SJSA1 (cell line): Measurements from ENCODE around the gene FKBP10. TPM values are rescaled to one million over a fixed set of nuclear protein-coding genes. Genes with fewer than 3 reads are reported as not detected.

Experiments used
- DNase-seq, 2 experiments: peaks; one replicate each; pipeline ENCODE4 v3.0.0-alpha.2; 2015 to 2020; ENCODE audit warnings: low spot score in 2 of 2, low read depth in 1 of 2
- H3K27ac ChIP-seq: fragments of 250-450 bp; sonication (Bioruptor Pico); 2 replicates; pipeline ENCODE4 v1.5.1; 2020; ENCODE audit warnings: mild to moderate bottlenecking, moderate library complexity
- H3K27me3 ChIP-seq: fragments of 250-450 bp; sonication (Bioruptor Pico); replicated peaks from 2 replicates; pipeline ENCODE4 v1.5.1; 2020; ENCODE audit warnings: mild to moderate bottlenecking, moderate library complexity
- H3K36me3 ChIP-seq: fragments of 250-450 bp; sonication (Bioruptor Pico); 2 replicates; pipeline ENCODE4 v1.5.1; 2020; ENCODE audit warnings: mild to moderate bottlenecking
- H3K4me1 ChIP-seq: fragments of 250-450 bp; sonication (Bioruptor Pico); replicated peaks from 2 replicates; pipeline ENCODE4 v1.6.1; 2021; ENCODE audit warnings: mild to moderate bottlenecking
- H3K4me3 ChIP-seq: fragments of 250-450 bp; sonication (Bioruptor Pico); 2 replicates; pipeline ENCODE4 v1.5.1; 2020; ENCODE audit warnings: mild to moderate bottlenecking
- H3K9me3 ChIP-seq: fragments of 250-450 bp; sonication (Bioruptor Pico); replicated peaks from 2 replicates; pipeline ENCODE4 v1.5.1; 2020; ENCODE audit warnings: mild to moderate bottlenecking
- total RNA-seq: library from RNA; depleted of rRNA; stranded (reverse); fragments of >200 nt; shearing (Covaris generic); gene quantifications from 2 replicates; pipeline ENCODE4 v1.2.3, GENCODE V29; 2014; rRNA removed

Gene FKBP10
- total RNA-seq, 1 experiment from 2014 or later = 90.2 TPM

- peaks cover 11% of the 10 kb centered on the region for H3K4me1 ChIP-seq
- H3K36me3 ChIP-seq = peaks cover 7% of the 10 kb centered on the region
- H3K9me3 ChIP-seq = no peaks in the 10 kb centered on the region
- no peaks in the 10 kb centered on the region for H3K27me3 ChIP-seq
- H3K4me3 ChIP-seq = no peak overlapping the region
- H3K27ac ChIP-seq = no peak overlapping the region
- DNase-seq = no peak
These were observed 47.6 kb downstream of the FKBP10 start for GRCh38 chr17:41860254-41860931.

- Histone ChIP-seq H3K36me3 (peaks cover 22% of the 10 kb centered on the region), H3K4me3 (peak overlapping the region; percentile 81), H3K27ac (no peak overlapping the region), H3K27me3 (no peaks in the 10 kb centered on the region), H3K9me3 (no peaks in the 10 kb centered on the region), H3K4me1 (peaks cover 13% of the 10 kb centered on the region)
- no peak for DNase-seq
These were observed 50.5 kb downstream of the FKBP10 start for GRCh38 chr17:41863074-41863848.

GRCh38 chr17:41864498-41864835 is 51.7 kb downstream of the FKBP10 start:
- peak overlapping the region; percentile 81 for H3K4me3 ChIP-seq
- no peak overlapping the region for H3K27ac ChIP-seq
- no peaks in the 10 kb centered on the region for H3K9me3 ChIP-seq
- H3K36me3 ChIP-seq = peaks cover 29% of the 10 kb centered on the region
- no peaks in the 10 kb centered on the region for H3K27me3 ChIP-seq
- H3K4me1 ChIP-seq = peaks cover 13% of the 10 kb centered on the region
- DNase-seq = no peak

GRCh38 chr17:41864836-41865595 is 52.2 kb downstream of the FKBP10 start, which contains the start of gene KLHL11:
Gene KLHL11 (minus strand): TSS chr17:41865423. CDS start chr17:41865370, 53 bp downstream.
- peak within 1 kb of the TSS; percentile 36 for H3K27ac ChIP-seq
- peak; percentile 78 to 85 for DNase-seq
- no peaks in the 10 kb centered on the region for H3K27me3 ChIP-seq
- peaks cover 34% of the 10 kb centered on the region for H3K36me3 ChIP-seq
- no peaks in the 10 kb centered on the region for H3K9me3 ChIP-seq
- peak within 1 kb of the TSS; percentile 81 for H3K4me3 ChIP-seq
- H3K4me1 ChIP-seq = peaks cover 13% of the 10 kb centered on the region

DNA sequence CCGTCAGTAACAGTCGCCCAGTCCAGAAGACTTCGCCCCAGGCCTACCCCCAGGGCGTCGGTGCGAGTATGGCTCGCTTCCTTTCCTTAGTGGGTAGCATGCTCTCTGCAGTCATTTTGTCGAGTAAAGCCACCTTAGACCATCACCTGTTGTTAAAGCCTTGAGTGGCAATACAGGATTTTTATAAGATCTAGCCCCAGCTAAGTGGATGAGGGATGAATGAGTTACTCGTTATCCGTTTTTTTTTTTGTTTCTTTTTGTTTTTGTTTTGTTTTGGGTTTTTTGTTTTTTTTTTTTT is 52.7 kb downstream of the FKBP10 start:
- H3K27me3 ChIP-seq = no peaks in the 10 kb centered on the region
- no peak overlapping the region for H3K27ac ChIP-seq
- H3K36me3 ChIP-seq = peaks cover 39% of the 10 kb centered on the region
- peak overlapping the region; percentile 81 for H3K4me3 ChIP-seq
- DNase-seq = no peak
- peaks cover 13% of the 10 kb centered on the region for H3K4me1 ChIP-seq
- no peaks in the 10 kb centered on the region for H3K9me3 ChIP-seq

DNA sequence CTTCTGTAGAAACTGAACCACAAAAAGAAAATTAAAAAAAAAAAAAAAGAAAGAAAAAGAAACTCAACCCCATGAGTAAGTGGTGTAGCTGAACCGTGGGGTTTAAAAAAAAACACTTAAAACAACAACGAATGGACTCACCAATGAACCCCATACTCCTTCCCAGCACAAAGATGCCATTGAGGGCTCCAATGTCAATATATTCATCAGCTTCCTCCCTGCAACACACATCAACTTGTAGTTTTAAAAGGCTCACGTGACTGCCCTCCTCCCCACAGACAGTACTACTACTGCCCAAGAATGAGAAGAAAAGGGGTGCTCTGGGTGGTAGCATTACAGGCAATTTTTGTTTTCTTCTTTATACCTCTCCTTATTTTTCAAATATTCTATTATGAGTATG is 55.8 kb downstream of the FKBP10 start:
- no peaks in the 10 kb centered on the region for H3K9me3 ChIP-seq
- peaks cover 11% of the 10 kb centered on the region for H3K4me1 ChIP-seq
- no peak for DNase-seq
- no peak overlapping the region for H3K27ac ChIP-seq
- H3K27me3 ChIP-seq = no peaks in the 10 kb centered on the region
- H3K36me3 ChIP-seq = peaks cover 68% of the 10 kb centered on the region
- no peak overlapping the region for H3K4me3 ChIP-seq

DNA sequence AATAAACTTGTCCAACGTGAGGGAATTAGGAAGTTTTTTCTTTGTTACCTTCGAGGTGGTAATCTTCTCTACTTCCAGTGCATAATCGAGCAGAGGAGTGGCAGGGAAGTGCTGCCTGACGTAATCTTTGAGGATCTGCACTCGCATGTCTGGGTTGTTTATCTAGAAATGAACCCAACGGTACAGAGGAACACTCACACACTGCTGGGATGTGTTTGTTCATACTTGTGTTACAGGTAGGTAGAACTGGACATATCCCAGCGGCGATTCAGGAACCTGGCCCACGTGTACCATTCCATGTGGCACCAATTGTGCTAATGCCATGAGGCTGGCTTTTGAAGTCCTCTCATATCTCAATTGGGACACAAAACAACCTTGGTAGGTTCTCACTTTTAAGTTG is 56.6 kb downstream of the FKBP10 start:
- H3K36me3 ChIP-seq = peaks cover 75% of the 10 kb centered on the region

DNA sequence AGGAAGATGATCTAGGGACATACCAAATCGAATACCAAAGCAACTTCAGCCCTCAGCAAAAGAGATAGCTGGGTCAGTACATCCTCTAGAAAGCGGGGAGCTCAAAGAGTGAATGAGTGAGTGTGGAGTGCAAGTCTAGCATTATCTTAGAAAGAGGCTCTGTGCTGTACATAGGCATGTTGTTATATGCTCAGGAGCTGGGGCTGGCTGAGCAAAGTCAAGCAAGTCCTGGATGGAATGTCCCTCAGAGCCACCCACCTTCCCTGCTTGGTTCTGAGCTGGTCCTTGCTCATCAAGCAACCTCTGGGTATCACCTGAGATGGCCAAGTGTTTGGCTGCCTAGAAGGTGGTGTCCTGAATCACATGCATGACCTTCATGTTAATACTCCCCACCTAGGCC is 57.3 kb downstream of the FKBP10 start:
- Histone ChIP-seq H3K36me3 (peaks cover 71% of the 10 kb centered on the region), H3K27me3 (no peaks in the 10 kb centered on the region), H3K4me3 (no peak overlapping the region), H3K4me1 (peaks cover 3% of the 10 kb centered on the region; the same call in 1 of the 2 replicates), H3K27ac (no peak overlapping the region), H3K9me3 (no peaks in the 10 kb centered on the region)
- no peak for DNase-seq

More for the DNA sequence above, 56.6 kb downstream of the FKBP10 start:
- H3K27ac ChIP-seq = no peak overlapping the region
- DNase-seq = no peak
- H3K4me1 ChIP-seq = peaks cover 3% of the 10 kb centered on the region; the same call in 1 of the 2 replicates
- H3K27me3 ChIP-seq = no peaks in the 10 kb centered on the region
- H3K4me3 ChIP-seq = no peak overlapping the region
- no peaks in the 10 kb centered on the region for H3K9me3 ChIP-seq

DNA sequence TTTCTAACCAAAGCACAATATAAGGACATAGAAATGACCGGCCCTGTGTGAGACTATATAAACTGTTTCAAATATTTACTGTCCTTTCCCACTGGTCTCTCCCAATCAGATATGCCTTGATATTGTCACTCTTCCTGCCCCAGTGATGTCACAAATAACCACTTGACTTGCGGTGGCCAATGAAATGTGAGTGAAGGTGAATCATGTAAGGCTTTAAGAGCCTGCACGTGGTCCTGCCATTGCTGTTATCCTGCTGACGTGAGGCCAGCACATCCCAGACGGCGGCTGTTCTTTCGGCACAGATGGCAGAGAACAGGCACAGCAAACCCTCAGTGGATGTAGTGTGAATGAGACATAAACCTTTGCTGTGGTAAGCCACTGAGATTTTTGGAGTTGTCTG is 57.8 kb downstream of the FKBP10 start:
- Histone ChIP-seq H3K9me3 (no peaks in the 10 kb centered on the region), H3K4me1 (peaks cover under 1% of the 10 kb centered on the region; the same call in 1 of the 2 replicates), H3K36me3 (peaks cover 70% of the 10 kb centered on the region), H3K27ac (no peak overlapping the region), H3K4me3 (no peak overlapping the region), H3K27me3 (no peaks in the 10 kb centered on the region)
- no peak for DNase-seq

DNA sequence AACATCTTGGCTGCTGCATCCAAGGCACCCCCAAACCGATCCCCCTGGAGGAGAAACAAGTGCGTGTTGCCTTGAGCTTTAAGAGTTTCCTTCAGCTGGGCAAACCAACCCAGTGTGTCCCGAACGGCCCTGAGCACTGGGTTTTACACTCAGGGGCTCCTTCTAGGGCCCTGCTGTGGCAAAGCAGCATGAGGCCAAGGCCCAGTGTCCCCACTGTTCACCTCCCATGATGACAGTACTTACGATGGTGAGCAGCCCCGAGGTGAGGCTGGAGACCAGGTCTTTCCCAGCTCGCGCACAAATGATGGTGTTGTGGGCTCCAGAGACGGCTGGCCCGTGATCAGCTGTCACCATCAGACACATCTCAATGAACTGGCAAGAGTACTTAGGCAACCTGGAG is 59.0 kb downstream of the FKBP10 start:
- H3K27ac ChIP-seq = no peak overlapping the region
- no peak for DNase-seq
- no peaks in the 10 kb centered on the region for H3K9me3 ChIP-seq
- H3K4me3 ChIP-seq = no peak overlapping the region
- H3K36me3 ChIP-seq = peaks cover 68% of the 10 kb centered on the region
- H3K27me3 ChIP-seq = no peaks in the 10 kb centered on the region
- H3K4me1 ChIP-seq = no peaks in the 10 kb centered on the region

Other genes starting within 250 kb of the FKBP10 start
- gene KRT9, start 240.9 kb upstream of the FKBP10 start, total RNA-seq = not detected in 2 replicates
- gene KRT14, start 226.1 kb upstream of the FKBP10 start, total RNA-seq = 0.92 TPM in 1 of 2 replicates, not detected in the other
- 0.37 TPM in 1 of 2 replicates, not detected in the other for gene KRT16, start 200.2 kb upstream of the FKBP10 start, total RNA-seq
- gene KRT17, start 188.4 kb upstream of the FKBP10 start, total RNA-seq = 3,176 and 3,345 TPM in 2 replicates
- gene EIF1, start 124.1 kb upstream of the FKBP10 start, total RNA-seq = 80.1 and 91.0 TPM in 2 replicates
- gene GAST, start 100.7 kb upstream of the FKBP10 start, total RNA-seq = not detected in 2 replicates
- not detected in 2 replicates for gene HAP1, start 78.4 kb upstream of the FKBP10 start, total RNA-seq
- gene JUP, start 26.3 kb upstream of the FKBP10 start, total RNA-seq = 1.1 and 2.2 TPM in 2 replicates
- gene P3H4, start 1.1 kb upstream of the FKBP10 start, total RNA-seq = 40.9 and 45.4 TPM in 2 replicates
- 54.7 and 84.9 TPM in 2 replicates for gene NT5C3B, start 23.2 kb downstream of the FKBP10 start, total RNA-seq
- not detected in 2 replicates for gene KLHL10, start 24.8 kb downstream of the FKBP10 start, total RNA-seq
- 27.4 and 31.2 TPM in 2 replicates for gene KLHL11, start 52.4 kb downstream of the FKBP10 start, total RNA-seq
- gene ACLY, start 105.9 kb downstream of the FKBP10 start, total RNA-seq = 77.0 and 122 TPM in 2 replicates
- not detected in 2 replicates for gene ODAD4, start 117.6 kb downstream of the FKBP10 start, total RNA-seq
- gene CNP, start 153.8 kb downstream of the FKBP10 start, total RNA-seq = 45.7 and 47.1 TPM in 2 replicates
- 80.6 and 97.7 TPM in 2 replicates for gene DNAJC7, start 204.4 kb downstream of the FKBP10 start, total RNA-seq
- 50.2 and 63.1 TPM in 2 replicates for gene NKIRAS2, start 207.1 kb downstream of the FKBP10 start, total RNA-seq
- gene C17orf113, start 237.6 kb downstream of the FKBP10 start, total RNA-seq = 0.18 and 1.2 TPM in 2 replicates